ENCODE results near the gene MCMBP. TPM values are rescaled to one million over a fixed set of nuclear protein-coding genes. Genes with fewer than 3 reads are reported as not detected.

MCMBP gene, protein sequence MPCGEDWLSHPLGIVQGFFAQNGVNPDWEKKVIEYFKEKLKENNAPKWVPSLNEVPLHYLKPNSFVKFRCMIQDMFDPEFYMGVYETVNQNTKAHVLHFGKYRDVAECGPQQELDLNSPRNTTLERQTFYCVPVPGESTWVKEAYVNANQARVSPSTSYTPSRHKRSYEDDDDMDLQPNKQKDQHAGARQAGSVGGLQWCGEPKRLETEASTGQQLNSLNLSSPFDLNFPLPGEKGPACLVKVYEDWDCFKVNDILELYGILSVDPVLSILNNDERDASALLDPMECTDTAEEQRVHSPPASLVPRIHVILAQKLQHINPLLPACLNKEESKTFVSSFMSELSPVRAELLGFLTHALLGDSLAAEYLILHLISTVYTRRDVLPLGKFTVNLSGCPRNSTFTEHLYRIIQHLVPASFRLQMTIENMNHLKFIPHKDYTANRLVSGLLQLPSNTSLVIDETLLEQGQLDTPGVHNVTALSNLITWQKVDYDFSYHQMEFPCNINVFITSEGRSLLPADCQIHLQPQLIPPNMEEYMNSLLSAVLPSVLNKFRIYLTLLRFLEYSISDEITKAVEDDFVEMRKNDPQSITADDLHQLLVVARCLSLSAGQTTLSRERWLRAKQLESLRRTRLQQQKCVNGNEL
- 52.2 and 53.7 TPM in 2 replicates for total RNA-seq (2014; rRNA removed; shearing (Covaris generic))
- 45.6 and 47.9 TPM in 2 replicates for polyA plus RNA-seq (2016; fragmentation: Nextera tagmentation; extraction: Ambion mirVana)

DNA sequence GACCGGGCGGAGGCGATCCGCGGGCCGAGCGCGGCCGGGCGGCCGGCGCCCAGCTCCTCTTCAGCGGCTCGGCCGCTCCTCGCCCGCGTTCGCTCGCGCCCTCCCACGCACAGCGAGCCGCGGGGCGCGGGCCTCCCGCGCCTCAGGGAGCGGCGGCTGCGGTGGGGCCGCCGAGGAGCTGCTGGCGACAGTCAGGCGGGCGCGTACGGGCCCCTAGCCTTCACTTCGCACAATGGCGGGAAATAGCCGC is at the start of gene MCMBP:
Gene MCMBP (minus strand): TSS at position 234 of the 250 bp plus-strand sequence. CDS start 259 bp downstream, outside the sequence.
- Histone ChIP-seq H2AFZ (peak within 1 kb of the TSS; percentile 97), H3K36me3 (ENCODE audit: low read depth) (no peaks in the 10 kb centered on the region), H3K27ac (peak within 1 kb of the TSS; percentile 80), H4K20me1 (ENCODE audit: insufficient read depth) (peaks cover 3% of the 10 kb centered on the region; the same call in 1 of the 2 replicates), H3F3A (ENCODE audit: insufficient read depth) (peaks cover 17% of the 10 kb centered on the region), H3K27me3 (replicated peaks; ENCODE audit: insufficient read depth) (no peaks in the 10 kb centered on the region), H3K4me3 (peak within 1 kb of the TSS; percentile 82), H3K79me2 (ENCODE audit: insufficient read depth) (peaks cover 58% of the 10 kb centered on the region), H3K4me2 (ENCODE audit: unreplicated experiment) (peak within 1 kb of the TSS; percentile 92), H3K9ac (peak within 1 kb of the TSS; percentile 88), H3K9me3 (ENCODE audit: low read depth) (no peaks in the 10 kb centered on the region), H3K4me1 (ENCODE audit: insufficient read depth) (peaks cover 17% of the 10 kb centered on the region), H3K9me2 (ENCODE audit: insufficient read depth) (no peaks in the 10 kb centered on the region)
- WGBS, 2 experiments (ENCODE audit: low coverage in 1 of 2, low lambda C conversion rate in 2 of 2, missing lambda C conversion rate in 2 of 2) = 0 to 2% methylated on average over 29 to 41 of the region's 42 CpGs
- no peak for DNase-seq
- in situ Hi-C loops (cut with MboI) = no loop called here
- TF ChIP-seq EZH2 (IDR thresholded peaks at IDR 0.05; ENCODE audit: insufficient read depth, poor library complexity, severe bottlenecking) (no peak), EZH2phosphoT487 (IDR thresholded peaks at IDR 0.05; ENCODE audit: insufficient read depth, low read depth) (no peak)

DNA sequence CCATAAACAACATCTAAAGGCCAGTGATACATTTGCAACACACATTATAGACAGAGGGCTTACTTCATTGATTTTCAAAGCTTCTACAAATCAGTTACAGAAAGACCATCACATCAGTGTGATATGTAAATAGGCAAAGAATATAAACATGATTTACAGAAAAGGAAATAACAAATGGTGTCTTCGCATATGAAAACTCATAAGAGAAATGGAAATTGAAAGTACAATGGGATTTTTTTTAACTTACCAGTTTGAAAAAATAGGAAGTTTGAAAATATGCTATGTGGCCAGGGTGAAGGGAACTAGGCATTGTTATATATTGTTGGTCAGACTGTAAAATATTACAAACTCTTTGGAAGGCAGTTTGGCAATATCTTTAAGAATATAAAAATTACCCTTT is 47.2 kb upstream of the MCMBP start:
- H3K9me3 ChIP-seq (ENCODE audit: low read depth) = no peaks in the 10 kb centered on the region
- 0 out of 2 replicates have a peak, but pooled peaks cover 5% of the 10 kb centered on the region for H3F3A ChIP-seq (ENCODE audit: insufficient read depth)
- 0 out of 2 replicates have a peak, but pooled peaks cover 5% of the 10 kb centered on the region for H4K20me1 ChIP-seq (ENCODE audit: insufficient read depth)
- H3K9me2 ChIP-seq (ENCODE audit: insufficient read depth) = no peaks in the 10 kb centered on the region
- WGBS, 2 experiments (ENCODE audit: low coverage in 1 of 2, low lambda C conversion rate in 2 of 2, missing lambda C conversion rate in 2 of 2) = 95 to 100% methylated on average over 1 of the region's 1 CpG
- no peak overlapping the region for H3K9ac ChIP-seq
- H3K4me2 ChIP-seq (ENCODE audit: unreplicated experiment) = no peak overlapping the region
- peaks cover 64% of the 10 kb centered on the region for H3K36me3 ChIP-seq (ENCODE audit: low read depth)
- no peak overlapping the region for H3K4me3 ChIP-seq
- in situ Hi-C loops (cut with MboI) = no loop called here
- no peak for TF ChIP-seq EZH2phosphoT487 (IDR thresholded peaks at IDR 0.05; ENCODE audit: insufficient read depth, low read depth)
- H3K27ac ChIP-seq = no peak overlapping the region
- no peaks in the 10 kb centered on the region for H3K27me3 ChIP-seq (replicated peaks; ENCODE audit: insufficient read depth)
- DNase-seq = no peak
- no peak overlapping the region for H2AFZ ChIP-seq
- H3K79me2 ChIP-seq (ENCODE audit: insufficient read depth) = peaks cover 55% of the 10 kb centered on the region
- no peaks in the 10 kb centered on the region for H3K4me1 ChIP-seq (ENCODE audit: insufficient read depth)

- TF ChIP-seq EZH2phosphoT487 (IDR thresholded peaks at IDR 0.05; ENCODE audit: insufficient read depth, low read depth) (no peak), EZH2 (IDR thresholded peaks at IDR 0.05; ENCODE audit: insufficient read depth, poor library complexity, severe bottlenecking) (no peak)
- in situ Hi-C loops (cut with MboI) = no loop called here
- 0 out of 2 replicates have a peak, but pooled peaks cover 5% of the 10 kb centered on the region for H4K20me1 ChIP-seq (ENCODE audit: insufficient read depth)
- H3K27me3 ChIP-seq (replicated peaks; ENCODE audit: insufficient read depth) = no peaks in the 10 kb centered on the region
- peaks cover 66% of the 10 kb centered on the region for H3K36me3 ChIP-seq (ENCODE audit: low read depth)
- H3K9me2 ChIP-seq (ENCODE audit: insufficient read depth) = no peaks in the 10 kb centered on the region
- peak; percentile 27 for DNase-seq
- peaks cover 56% of the 10 kb centered on the region for H3K79me2 ChIP-seq (ENCODE audit: insufficient read depth)
- H2AFZ ChIP-seq = no peak overlapping the region
- no peak overlapping the region for H3K4me3 ChIP-seq
- H3K27ac ChIP-seq = no peak overlapping the region
- H3K9me3 ChIP-seq (ENCODE audit: low read depth) = no peaks in the 10 kb centered on the region
- no peak overlapping the region for H3K4me2 ChIP-seq (ENCODE audit: unreplicated experiment)
- no peaks in the 10 kb centered on the region for H3K4me1 ChIP-seq (ENCODE audit: insufficient read depth)
- no peak overlapping the region for H3K9ac ChIP-seq
- WGBS, 2 experiments (ENCODE audit: low coverage in 1 of 2, low lambda C conversion rate in 2 of 2, missing lambda C conversion rate in 2 of 2) = 97 to 100% methylated on average over 3 of the region's 3 CpGs
- 0 out of 2 replicates have a peak, but pooled peaks cover 5% of the 10 kb centered on the region for H3F3A ChIP-seq (ENCODE audit: insufficient read depth)
Observed at GRCh38 chr10:119919271-119919670, 46.6 kb upstream of the MCMBP start.

DNA sequence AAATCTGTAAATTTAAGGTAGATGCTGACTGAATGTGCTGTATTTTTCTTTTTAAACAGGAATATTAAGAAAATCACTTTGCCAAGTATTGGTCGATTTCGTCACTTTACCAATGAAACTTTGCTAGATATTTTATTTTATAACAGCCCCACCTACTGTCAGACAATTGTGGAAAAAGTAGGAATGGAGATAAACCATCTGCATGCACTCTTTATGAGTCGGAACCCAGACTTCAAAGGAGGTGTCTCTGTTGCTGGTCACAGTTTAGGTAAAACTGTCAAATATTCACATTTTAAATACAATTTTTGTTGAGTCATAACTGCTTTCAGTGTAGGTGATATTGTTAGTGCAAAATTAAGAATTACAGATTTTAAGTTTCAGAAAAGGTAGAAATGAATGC is 45.1 kb upstream of the MCMBP start:
- H2AFZ ChIP-seq = no peak overlapping the region
- H3K9ac ChIP-seq = no peak overlapping the region
- H3K4me3 ChIP-seq = no peak overlapping the region
- DNase-seq = peak; percentile 42
- peaks cover 48% of the 10 kb centered on the region for H3K79me2 ChIP-seq (ENCODE audit: insufficient read depth)
- H3K9me3 ChIP-seq (ENCODE audit: low read depth) = no peaks in the 10 kb centered on the region
- H3K27me3 ChIP-seq (replicated peaks; ENCODE audit: insufficient read depth) = no peaks in the 10 kb centered on the region
- no peak overlapping the region for H3K4me2 ChIP-seq (ENCODE audit: unreplicated experiment)
- no peaks in the 10 kb centered on the region for H3K9me2 ChIP-seq (ENCODE audit: insufficient read depth)
- TF ChIP-seq EZH2 (IDR thresholded peaks at IDR 0.05; ENCODE audit: insufficient read depth, poor library complexity, severe bottlenecking) (no peak), EZH2phosphoT487 (IDR thresholded peaks at IDR 0.05; ENCODE audit: insufficient read depth, low read depth) (no peak)
- no peaks in the 10 kb centered on the region for H3K4me1 ChIP-seq (ENCODE audit: insufficient read depth)
- H4K20me1 ChIP-seq (ENCODE audit: insufficient read depth) = 0 out of 2 replicates have a peak, but pooled peaks cover 5% of the 10 kb centered on the region
- in situ Hi-C loops (cut with MboI) = no loop called here
- 78 to 80% methylated on average over 3 of the region's 3 CpGs for WGBS, 2 experiments (ENCODE audit: low coverage in 1 of 2, low lambda C conversion rate in 2 of 2, missing lambda C conversion rate in 2 of 2)
- peaks cover 72% of the 10 kb centered on the region for H3K36me3 ChIP-seq (ENCODE audit: low read depth)
- H3K27ac ChIP-seq = no peak overlapping the region
- 0 out of 2 replicates have a peak, but pooled peaks cover 5% of the 10 kb centered on the region for H3F3A ChIP-seq (ENCODE audit: insufficient read depth)
